ENCODE measurements around the gene GSDMA.

Gene GSDMA

GRCh38 chr17:40021451-40021971 is 58.7 kb downstream of the GSDMA start:
- no peak for DNase-seq
- Mint-ChIP-seq H3K9me3 (no peaks in the 10 kb centered on the region), H3K4me3 (no peak overlapping the region), H3K4me1 (peaks cover 20% of the 10 kb centered on the region), H3K27ac (no peak overlapping the region), H3K36me3 (peaks cover 28% of the 10 kb centered on the region), H3K27me3 (no peaks in the 10 kb centered on the region)
- CTCF ChIA-PET, result interaction anchor here (1.1 to 1.8 kb wide), 2 partner anchors 8 to 14 kb away, joined by 3 to 9 read pairs; no protein-coding TSS in a partner anchor

GRCh38 chr17:40022497-40022896 is 59.7 kb downstream of the GSDMA start:
- H3K27me3 Mint-ChIP-seq, result no peaks in the 10 kb centered on the region
- H3K27ac Mint-ChIP-seq, result no peak overlapping the region
- CTCF ChIA-PET, result interaction anchor here (1.1 to 1.8 kb wide), 2 partner anchors 9 to 13 kb away, joined by 3 to 9 read pairs; no protein-coding TSS in a partner anchor
- H3K9me3 Mint-ChIP-seq, result no peaks in the 10 kb centered on the region
- DNase-seq, result no peak
- H3K4me3 Mint-ChIP-seq, result no peak overlapping the region
- H3K36me3 Mint-ChIP-seq, result peaks cover 33% of the 10 kb centered on the region
- peaks cover 28% of the 10 kb centered on the region for H3K4me1 Mint-ChIP-seq

GRCh38 chr17:40022961-40023541 is 60.2 kb downstream of the GSDMA start:
- H3K27ac Mint-ChIP-seq, result no peak overlapping the region
- H3K36me3 Mint-ChIP-seq, result peaks cover 33% of the 10 kb centered on the region
- H3K4me3 Mint-ChIP-seq, result no peak overlapping the region
- H3K27me3 Mint-ChIP-seq, result no peaks in the 10 kb centered on the region
- no peaks in the 10 kb centered on the region for H3K9me3 Mint-ChIP-seq
- CTCF ChIA-PET, result interaction anchor here (1.1 kb wide), 1 partner anchor 90 kb away, joined by 3 read pairs; no protein-coding TSS in a partner anchor
- DNase-seq, result no peak
- peaks cover 28% of the 10 kb centered on the region for H3K4me1 Mint-ChIP-seq

- Mint-ChIP-seq H3K27ac (no peak overlapping the region), H3K4me3 (no peak overlapping the region), H3K9me3 (no peaks in the 10 kb centered on the region), H3K4me1 (peaks cover 28% of the 10 kb centered on the region), H3K36me3 (peaks cover 35% of the 10 kb centered on the region), H3K27me3 (no peaks in the 10 kb centered on the region)
- no peak for DNase-seq
- CTCF ChIA-PET, result interaction anchor here (1.1 to 6.9 kb wide), 4 partner anchors 9 to 89 kb away, joined by 3 to 83 read pairs (median 3); partner anchors contain the start of gene CSF3
Measured at GRCh38 chr17:40023590-40024292, 60.9 kb downstream of the GSDMA start.

GRCh38 chr17:40024901-40025300 is 62.1 kb downstream of the GSDMA start:
- H3K27ac Mint-ChIP-seq, result no peak overlapping the region
- no peaks in the 10 kb centered on the region for H3K9me3 Mint-ChIP-seq
- H3K36me3 Mint-ChIP-seq, result peaks cover 41% of the 10 kb centered on the region
- H3K4me3 Mint-ChIP-seq, result no peak overlapping the region
- DNase-seq, result no peak
- CTCF ChIA-PET, result interaction anchor here (1.0 to 6.9 kb wide), 5 partner anchors 10 to 133 kb away, joined by 3 to 83 read pairs (median 5); partner anchors contain the start of gene CSF3
- peaks cover 28% of the 10 kb centered on the region for H3K4me1 Mint-ChIP-seq
- no peaks in the 10 kb centered on the region for H3K27me3 Mint-ChIP-seq

- peak overlapping the region; percentile 78 for H3K27ac Mint-ChIP-seq
- no peaks in the 10 kb centered on the region for H3K9me3 Mint-ChIP-seq
- peaks cover 41% of the 10 kb centered on the region for H3K36me3 Mint-ChIP-seq
- CTCF ChIA-PET, result interaction anchor here (1.0 to 6.9 kb wide), 8 partner anchors 10 to 404 kb away, joined by 3 to 83 read pairs (median 5); partner anchors contain the start of gene CSF3
- DNase-seq, result no peak
- peaks cover 28% of the 10 kb centered on the region for H3K4me1 Mint-ChIP-seq
- H3K4me3 Mint-ChIP-seq, result no peak overlapping the region
- no peaks in the 10 kb centered on the region for H3K27me3 Mint-ChIP-seq
Measured at GRCh38 chr17:40025559-40025958, 62.8 kb downstream of the GSDMA start.

- CTCF ChIA-PET, result interaction anchor here (0.6 to 6.9 kb wide), 18 partner anchors 9 to 1198 kb away, joined by 3 to 83 read pairs (median 4); partner anchors contain the start of gene CSF3
- H3K27ac Mint-ChIP-seq, result peak overlapping the region; percentile 78
- H3K4me3 Mint-ChIP-seq, result no peak overlapping the region
- DNase-seq, result peak; percentile 66
- no peaks in the 10 kb centered on the region for H3K27me3 Mint-ChIP-seq
- H3K4me1 Mint-ChIP-seq, result peaks cover 28% of the 10 kb centered on the region
- peaks cover 46% of the 10 kb centered on the region for H3K36me3 Mint-ChIP-seq
- H3K9me3 Mint-ChIP-seq, result no peaks in the 10 kb centered on the region
Measured at GRCh38 chr17:40025991-40026815, 63.4 kb downstream of the GSDMA start.

- peak; percentile 84 for DNase-seq
- H3K9me3 Mint-ChIP-seq, result no peaks in the 10 kb centered on the region
- H3K4me3 Mint-ChIP-seq, result no peak overlapping the region
- no peak overlapping the region for H3K27ac Mint-ChIP-seq
- peaks cover 26% of the 10 kb centered on the region for H3K4me1 Mint-ChIP-seq
- CTCF ChIA-PET, result interaction anchor here (0.6 to 6.9 kb wide), 29 partner anchors 8 to 1198 kb away, joined by 3 to 83 read pairs (median 3); partner anchors contain the start of genes CSF3 and MED24
- peaks cover 45% of the 10 kb centered on the region for H3K36me3 Mint-ChIP-seq
- no peaks in the 10 kb centered on the region for H3K27me3 Mint-ChIP-seq
Measured at GRCh38 chr17:40026816-40027613, 64.2 kb downstream of the GSDMA start.
